ENCODE measurements around the gene RAPGEF2. TPM values are rescaled to one million over a fixed set of nuclear protein-coding genes. Genes with fewer than 3 reads are reported as not detected.

Gene RAPGEF2
- total and polyA plus RNA-seq, 2 donors: 13.6 to 78.7 TPM

GRCh38 chr4:159131564-159131963 is 28.7 kb downstream of the RAPGEF2 start:
- no peak for DNase-seq (ENCODE audit: extremely low spot score)
- Histone ChIP-seq H3K4me3 (ENCODE audit: low read depth, low read length) (no peak overlapping the region), H3K36me3 (ENCODE audit: insufficient read depth) (no peaks in the 10 kb centered on the region), H3K27ac (ENCODE audit: low read depth) (no peak overlapping the region), H3K4me1 (ENCODE audit: insufficient read depth) (no peaks in the 10 kb centered on the region)
- WGBS: 81% methylated on average over 6 of the region's 6 CpGs

DNA sequence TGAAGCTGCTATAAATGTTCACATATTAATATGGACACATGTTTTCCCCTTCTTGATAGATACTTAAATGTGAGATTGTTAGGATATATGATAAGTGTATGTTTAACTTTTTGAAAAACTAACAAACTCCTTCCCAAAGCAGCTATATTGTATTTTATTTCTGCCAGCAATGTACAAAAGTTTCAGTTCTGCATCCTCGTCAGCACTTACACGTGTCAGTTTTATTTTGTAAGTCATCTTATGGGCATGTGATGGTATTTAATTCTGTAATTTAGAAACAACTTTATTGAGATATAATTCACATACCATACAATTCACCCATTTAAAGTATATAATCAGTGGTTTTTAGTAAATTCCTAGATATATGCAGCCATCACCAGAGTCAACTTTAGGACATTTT is 31.6 kb downstream of the RAPGEF2 start:
- Histone ChIP-seq H3K27ac (ENCODE audit: low read depth) (no peak overlapping the region), H3K4me3 (ENCODE audit: low read depth, low read length) (no peak overlapping the region), H3K4me1 (ENCODE audit: insufficient read depth) (no peaks in the 10 kb centered on the region), H3K36me3 (ENCODE audit: insufficient read depth) (no peaks in the 10 kb centered on the region)
- DNase-seq (ENCODE audit: extremely low spot score): no peak
- 90% methylated on average over 2 of the region's 2 CpGs for WGBS

DNA sequence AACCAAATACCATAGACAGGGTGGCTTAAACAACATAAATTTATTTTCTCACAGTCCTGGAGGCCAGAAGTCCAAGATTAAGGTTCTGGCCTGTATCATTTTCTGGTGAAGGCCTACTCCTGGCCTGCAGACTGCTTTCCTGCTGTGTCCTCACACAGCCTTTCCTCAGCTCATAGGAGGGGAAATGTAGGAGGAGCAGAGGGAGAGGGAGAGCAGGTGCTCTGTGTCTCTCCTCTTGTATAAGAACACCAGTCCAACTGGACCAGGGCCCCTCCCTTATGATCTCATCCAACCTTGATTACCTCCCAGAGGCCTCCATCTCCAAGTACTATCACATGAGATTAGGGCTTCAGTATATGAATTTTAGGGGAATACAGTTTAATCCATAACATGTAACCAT is 34.3 kb downstream of the RAPGEF2 start:
- DNase-seq (ENCODE audit: extremely low spot score): no peak
- Histone ChIP-seq H3K4me1 (ENCODE audit: insufficient read depth) (no peaks in the 10 kb centered on the region), H3K27ac (ENCODE audit: low read depth) (no peak overlapping the region), H3K4me3 (ENCODE audit: low read depth, low read length) (no peak overlapping the region), H3K36me3 (ENCODE audit: insufficient read depth) (no peaks in the 10 kb centered on the region)

DNA sequence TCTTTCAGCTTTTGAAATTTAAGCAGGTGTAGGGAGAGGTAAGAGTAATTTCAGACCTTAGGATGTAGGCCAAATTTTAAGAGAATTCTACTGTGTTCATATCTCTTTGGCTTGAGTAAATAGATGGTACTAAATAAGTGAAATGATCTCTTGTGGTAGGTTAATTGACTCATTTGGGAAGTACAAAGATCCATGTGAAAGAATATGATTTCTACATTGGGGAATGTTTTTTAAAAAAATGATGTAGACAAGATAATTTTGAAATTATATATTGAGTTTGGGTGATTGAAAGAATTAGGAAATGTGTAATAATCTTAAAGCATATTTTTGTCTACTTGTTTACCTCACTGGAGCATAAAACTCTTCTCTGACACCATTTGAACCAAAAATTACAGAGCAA is 35.6 kb downstream of the RAPGEF2 start:
- H3K4me3 ChIP-seq (ENCODE audit: low read depth, low read length): no peak overlapping the region
- no peak overlapping the region for H3K27ac ChIP-seq (ENCODE audit: low read depth)
- H3K4me1 ChIP-seq (ENCODE audit: insufficient read depth): no peaks in the 10 kb centered on the region
- no peaks in the 10 kb centered on the region for H3K36me3 ChIP-seq (ENCODE audit: insufficient read depth)
- DNase-seq (ENCODE audit: extremely low spot score): no peak

GRCh38 chr4:159141193-159141592 is 38.3 kb downstream of the RAPGEF2 start:
- no peak for DNase-seq (ENCODE audit: extremely low spot score)
- 23% methylated on average over 4 of the region's 4 CpGs for WGBS
- no peak overlapping the region for H3K4me3 ChIP-seq (ENCODE audit: low read depth, low read length)
- no peaks in the 10 kb centered on the region for H3K36me3 ChIP-seq (ENCODE audit: insufficient read depth)
- H3K27ac ChIP-seq (ENCODE audit: low read depth): no peak overlapping the region
- H3K4me1 ChIP-seq (ENCODE audit: insufficient read depth): no peaks in the 10 kb centered on the region

GRCh38 chr4:159142241-159142640 is 39.4 kb downstream of the RAPGEF2 start:
- no peak for DNase-seq (ENCODE audit: extremely low spot score)
- Histone ChIP-seq H3K36me3 (ENCODE audit: insufficient read depth) (no peaks in the 10 kb centered on the region), H3K4me3 (ENCODE audit: low read depth, low read length) (no peak overlapping the region), H3K4me1 (ENCODE audit: insufficient read depth) (no peaks in the 10 kb centered on the region), H3K27ac (ENCODE audit: low read depth) (no peak overlapping the region)
- 87% methylated on average over 3 of the region's 3 CpGs for WGBS

DNA sequence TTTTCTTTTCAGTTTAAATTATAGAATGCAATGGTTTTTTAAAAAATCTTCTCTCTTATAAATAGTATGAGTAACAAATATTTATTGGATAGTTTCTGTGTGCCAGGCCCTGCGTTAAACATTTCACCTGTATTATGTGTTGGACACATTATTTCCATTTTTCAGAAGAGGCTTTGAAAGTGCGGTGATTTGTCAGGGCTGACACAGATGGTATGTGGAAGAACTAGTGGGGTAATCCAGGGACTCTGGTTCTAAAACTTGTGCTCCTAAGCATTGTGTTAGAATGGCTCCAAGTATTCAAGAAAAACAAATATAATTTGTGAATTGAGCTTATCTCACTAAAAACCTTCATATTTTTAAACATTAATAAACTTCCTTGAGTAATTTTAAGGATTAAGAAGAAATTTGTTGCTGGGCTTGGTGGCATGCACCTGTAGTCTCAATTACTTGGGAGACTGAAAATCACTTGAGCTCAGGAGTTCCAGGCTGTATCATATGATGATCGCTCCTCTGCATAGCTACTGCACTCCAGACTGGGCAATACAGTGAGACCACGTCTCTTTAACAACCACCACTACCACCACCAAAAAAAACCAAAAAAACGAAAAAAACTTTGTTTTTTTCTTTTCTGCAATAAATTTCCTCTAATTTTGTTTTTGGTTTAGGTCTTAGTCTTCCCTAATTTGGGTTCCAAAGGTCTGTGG is 40.0 kb downstream of the RAPGEF2 start:
- no peak for DNase-seq (ENCODE audit: extremely low spot score)
- WGBS: 93% methylated on average over 5 of the region's 5 CpGs
- no peaks in the 10 kb centered on the region for H3K4me1 ChIP-seq (ENCODE audit: insufficient read depth)
- H3K36me3 ChIP-seq (ENCODE audit: insufficient read depth): no peaks in the 10 kb centered on the region
- H3K4me3 ChIP-seq (ENCODE audit: low read depth, low read length): no peak overlapping the region
- H3K27ac ChIP-seq (ENCODE audit: low read depth): no peak overlapping the region

GRCh38 chr4:159143687-159144086 is 40.8 kb downstream of the RAPGEF2 start:
- H3K27ac ChIP-seq (ENCODE audit: low read depth): no peak overlapping the region
- H3K4me3 ChIP-seq (ENCODE audit: low read depth, low read length): no peak overlapping the region
- 82% methylated on average over 3 of the region's 3 CpGs for WGBS
- H3K4me1 ChIP-seq (ENCODE audit: insufficient read depth): no peaks in the 10 kb centered on the region
- no peaks in the 10 kb centered on the region for H3K36me3 ChIP-seq (ENCODE audit: insufficient read depth)
- no peak for DNase-seq (ENCODE audit: extremely low spot score)

- no peak overlapping the region for H3K27ac ChIP-seq (ENCODE audit: low read depth)
- no peak for DNase-seq (ENCODE audit: extremely low spot score)
- no peak overlapping the region for H3K4me3 ChIP-seq (ENCODE audit: low read depth, low read length)
- no peaks in the 10 kb centered on the region for H3K4me1 ChIP-seq (ENCODE audit: insufficient read depth)
- no peaks in the 10 kb centered on the region for H3K36me3 ChIP-seq (ENCODE audit: insufficient read depth)
- 74% methylated on average over 4 of the region's 4 CpGs for WGBS
These were observed 41.3 kb downstream of the RAPGEF2 start for GRCh38 chr4:159144112-159144694.

DNA sequence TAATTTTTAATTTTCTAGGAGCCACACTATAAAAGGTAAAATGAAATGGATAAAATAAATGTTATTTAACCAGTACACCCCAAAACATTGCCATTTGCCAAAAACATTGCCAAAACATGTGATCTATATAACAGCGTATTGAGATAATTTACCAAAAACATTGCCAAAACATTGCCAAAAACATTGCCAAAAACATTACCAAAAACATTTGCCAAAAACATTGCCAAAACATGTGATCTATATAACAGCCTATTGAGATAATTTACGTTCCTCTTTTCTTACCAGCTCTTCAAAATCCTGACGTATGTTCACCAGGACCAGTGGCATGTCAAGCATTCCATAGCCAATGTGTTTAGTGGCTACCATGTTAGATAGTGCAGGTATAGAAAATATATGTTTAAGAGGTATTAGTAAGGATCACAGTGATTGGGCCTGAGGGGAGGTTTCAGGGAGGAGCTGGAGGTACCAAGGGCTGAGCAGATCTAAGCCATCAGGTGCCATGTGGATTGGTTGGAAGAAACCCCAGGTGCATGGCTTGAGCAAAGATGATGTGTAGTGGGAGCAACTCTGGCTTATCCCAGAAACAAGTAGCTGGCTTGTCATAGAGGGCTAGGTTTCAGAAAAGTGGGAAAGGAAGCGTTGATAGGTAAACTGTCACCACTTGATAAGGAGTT is 42.6 kb downstream of the RAPGEF2 start:
- no peak overlapping the region for H3K27ac ChIP-seq (ENCODE audit: low read depth)
- H3K4me1 ChIP-seq (ENCODE audit: insufficient read depth): no peaks in the 10 kb centered on the region
- H3K36me3 ChIP-seq (ENCODE audit: insufficient read depth): no peaks in the 10 kb centered on the region
- no peak overlapping the region for H3K4me3 ChIP-seq (ENCODE audit: low read depth, low read length)
- 88% methylated on average over 4 of the region's 4 CpGs for WGBS
- no peak for DNase-seq (ENCODE audit: extremely low spot score)

GRCh38 chr4:159145992-159146330 is 43.1 kb downstream of the RAPGEF2 start:
- H3K27ac ChIP-seq (ENCODE audit: low read depth): no peak overlapping the region
- no peaks in the 10 kb centered on the region for H3K36me3 ChIP-seq (ENCODE audit: insufficient read depth)
- 87% methylated on average over 1 of the region's 1 CpG for WGBS
- no peak for DNase-seq (ENCODE audit: extremely low spot score)
- no peak overlapping the region for H3K4me3 ChIP-seq (ENCODE audit: low read depth, low read length)
- no peaks in the 10 kb centered on the region for H3K4me1 ChIP-seq (ENCODE audit: insufficient read depth)

- Histone ChIP-seq H3K36me3 (ENCODE audit: insufficient read depth) (no peaks in the 10 kb centered on the region), H3K4me3 (ENCODE audit: low read depth, low read length) (no peak overlapping the region), H3K4me1 (ENCODE audit: insufficient read depth) (no peaks in the 10 kb centered on the region), H3K27ac (ENCODE audit: low read depth) (no peak overlapping the region)
- DNase-seq (ENCODE audit: extremely low spot score): no peak
These were observed 43.6 kb downstream of the RAPGEF2 start for GRCh38 chr4:159146488-159146887.

DNA sequence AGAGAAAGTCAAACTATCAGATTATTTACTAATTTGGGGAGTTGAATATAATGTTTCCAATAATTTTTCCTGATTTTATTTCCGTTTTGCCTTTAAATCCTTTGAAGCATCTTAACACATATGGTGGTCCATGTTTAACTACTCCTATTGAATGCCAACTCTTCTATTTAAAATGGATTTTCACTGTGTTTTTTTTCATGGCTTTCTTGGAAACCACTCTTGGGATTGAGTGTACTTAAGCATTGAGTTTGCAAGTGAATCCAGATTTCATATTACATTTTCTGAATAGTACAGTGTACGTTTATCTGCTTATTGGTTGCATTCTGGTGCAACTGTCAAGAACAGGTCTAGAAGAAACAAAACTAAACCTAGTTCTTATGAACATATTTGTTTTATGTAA is 45.6 kb downstream of the RAPGEF2 start:
- Histone ChIP-seq H3K4me1 (ENCODE audit: insufficient read depth) (no peaks in the 10 kb centered on the region), H3K4me3 (ENCODE audit: low read depth, low read length) (no peak overlapping the region), H3K27ac (ENCODE audit: low read depth) (no peak overlapping the region), H3K36me3 (ENCODE audit: insufficient read depth) (no peaks in the 10 kb centered on the region)
- 89% methylated on average over 2 of the region's 2 CpGs for WGBS
- no peak for DNase-seq (ENCODE audit: extremely low spot score)

GRCh38 chr4:159149666-159150065 is 46.8 kb downstream of the RAPGEF2 start:
- H3K4me1 ChIP-seq (ENCODE audit: insufficient read depth): no peaks in the 10 kb centered on the region
- no peak overlapping the region for H3K4me3 ChIP-seq (ENCODE audit: low read depth, low read length)
- 96% methylated on average over 1 of the region's 1 CpG for WGBS
- no peak overlapping the region for H3K27ac ChIP-seq (ENCODE audit: low read depth)
- H3K36me3 ChIP-seq (ENCODE audit: insufficient read depth): no peaks in the 10 kb centered on the region
- DNase-seq (ENCODE audit: extremely low spot score): no peak

Data from urinary bladder (tissue), 4 donors.